Measurements from ENCODE around the gene DENND4A. TPM values are rescaled to one million over a fixed set of nuclear protein-coding genes. Genes with fewer than 3 reads are reported as not detected.
A peak's percentile ranks its signal among the peaks of the same experiment; 100 is the strongest.

The DENND4A gene
- polyA plus RNA-seq, 1 of the 3 experiments (the other 2 are of a cell fraction): 2.5 TPM

- Histone ChIP-seq H4K20me1 (ENCODE audit: insufficient read depth) (no peaks in the 10 kb centered on the region), H3K4me1 (ENCODE audit: control insufficient read depth in 1 of 2, insufficient read depth in 2 of 2, low read depth in 1 of 2, low read length in 1 of 2) (no peaks in the 10 kb centered on the region; a peak in 1 of 4 replicates), H3K36me3 (replicated peaks in 1 of 2; ENCODE audit: control insufficient read depth in 1 of 2, insufficient read depth in 2 of 2, low read length in 1 of 2) (no peaks in the 10 kb centered on the region), H3K79me2 (ENCODE audit: insufficient read depth) (no peaks in the 10 kb centered on the region), H3K27me3 (ENCODE audit: insufficient read depth) (no peaks in the 10 kb centered on the region), H3K9ac (no peak overlapping the region), H3F3A (replicated peaks; ENCODE audit: insufficient read depth) (peaks cover 5% of the 10 kb centered on the region), H3K9me2 (no peaks in the 10 kb centered on the region), H2AFZ (ENCODE audit: low read depth) (peak overlapping the region; percentile 36; the same call in 1 of the 2 replicates), H3K4me2 (no peak overlapping the region), H3K4me3 (ENCODE audit: low read depth in 2 of 2, low read length in 1 of 2) (no peak overlapping the region), H3K9me3 (no peaks in the 10 kb centered on the region), H3K27ac (ENCODE audit: low read depth in 2 of 2, low read length in 1 of 2) (no peak overlapping the region)
- DNase-seq: peak; percentile 71
- CTCF ChIA-PET: interaction anchor here (0.6 to 7.6 kb wide), 40 partner anchors 8 to 298 kb away, joined by 3 to 85 read pairs (median 4); partner anchors contain the start of genes INTS14 and RAB11A
- POLR2A ChIA-PET: interaction anchor here (0.8 kb wide), 1 partner anchor 45 kb away, joined by 3 read pairs; the partner anchor contains the start of gene RAB11A
- WGBS (ENCODE audit: low lambda C conversion rate): 69% methylated on average over 7 of the region's 7 CpGs
- TF ChIP-seq RAD21 (IDR thresholded peaks at IDR 0.05; ENCODE audit: low read length) (peak; percentile 77), SMC3 (IDR thresholded peaks at IDR 0.05; ENCODE audit: low read depth, low read length) (peak; percentile 47; the same call in 1 of the 2 replicates), NFIC (IDR thresholded peaks at IDR 0.05; ENCODE audit: borderline replicate concordance) (no peak), CTCF (IDR thresholded peaks at IDR 0.05) (peak; percentile 66)
Observed at GRCh38 chr15:65824031-65824743, 32.1 kb upstream of the DENND4A start.

- 94% methylated on average over 3 of the region's 3 CpGs for WGBS (ENCODE audit: low lambda C conversion rate)
- Histone ChIP-seq H3K36me3 (replicated peaks in 1 of 2; ENCODE audit: control insufficient read depth in 1 of 2, insufficient read depth in 2 of 2, low read length in 1 of 2) (no peaks in the 10 kb centered on the region), H4K20me1 (ENCODE audit: insufficient read depth) (no peaks in the 10 kb centered on the region), H2AFZ (ENCODE audit: low read depth) (no peak overlapping the region), H3K9me2 (no peaks in the 10 kb centered on the region), H3K4me3 (ENCODE audit: low read depth in 2 of 2, low read length in 1 of 2) (no peak overlapping the region), H3K27ac (ENCODE audit: low read depth in 2 of 2, low read length in 1 of 2) (no peak overlapping the region), H3K9ac (no peak overlapping the region), H3K79me2 (ENCODE audit: insufficient read depth) (no peaks in the 10 kb centered on the region), H3K27me3 (ENCODE audit: insufficient read depth) (no peaks in the 10 kb centered on the region), H3K9me3 (no peaks in the 10 kb centered on the region), H3K4me2 (no peak overlapping the region), H3K4me1 (ENCODE audit: control insufficient read depth in 1 of 2, insufficient read depth in 2 of 2, low read depth in 1 of 2, low read length in 1 of 2) (no peaks in the 10 kb centered on the region; a peak in 1 of 4 replicates), H3F3A (replicated peaks; ENCODE audit: insufficient read depth) (peaks cover 5% of the 10 kb centered on the region)
- ChIA-PET CTCF (interaction anchor here (0.6 to 7.6 kb wide), 3 partner anchors 18 to 227 kb away, joined by 3 to 85 read pairs (median 3); no protein-coding TSS in a partner anchor), POLR2A (no interaction called here)
- TF ChIP-seq POLR2AphosphoS5 (IDR thresholded peaks at IDR 0.05; ENCODE audit: low read depth, low read length) (no peak), NFIC (IDR thresholded peaks at IDR 0.05; ENCODE audit: borderline replicate concordance) (no peak), MAX (IDR thresholded peaks at IDR 0.05; ENCODE audit: low read depth) (no peak)
- no peak for DNase-seq
Observed at GRCh38 chr15:65822316-65822715, 30.2 kb upstream of the DENND4A start.

GRCh38 chr15:65821070-65821469 is 29.0 kb upstream of the DENND4A start:
- Histone ChIP-seq H3K79me2 (ENCODE audit: insufficient read depth) (no peaks in the 10 kb centered on the region), H3K27ac (ENCODE audit: low read depth in 2 of 2, low read length in 1 of 2) (no peak overlapping the region), H3K9me3 (no peaks in the 10 kb centered on the region), H3F3A (replicated peaks; ENCODE audit: insufficient read depth) (peaks cover 5% of the 10 kb centered on the region), H3K4me1 (ENCODE audit: control insufficient read depth in 1 of 2, insufficient read depth in 2 of 2, low read depth in 1 of 2, low read length in 1 of 2) (no peaks in the 10 kb centered on the region; a peak in 1 of 4 replicates), H3K9ac (no peak overlapping the region), H3K4me2 (no peak overlapping the region), H4K20me1 (ENCODE audit: insufficient read depth) (no peaks in the 10 kb centered on the region), H3K4me3 (ENCODE audit: low read depth in 2 of 2, low read length in 1 of 2) (no peak overlapping the region), H3K27me3 (ENCODE audit: insufficient read depth) (no peaks in the 10 kb centered on the region), H2AFZ (ENCODE audit: low read depth) (no peak overlapping the region), H3K36me3 (replicated peaks in 1 of 2; ENCODE audit: control insufficient read depth in 1 of 2, insufficient read depth in 2 of 2, low read length in 1 of 2) (no peaks in the 10 kb centered on the region), H3K9me2 (no peaks in the 10 kb centered on the region)
- TF ChIP-seq FOXJ3 (CRISPR knock-in tag; IDR thresholded peaks at IDR 0.05): no peak
- no peak for TF ChIP-seq USF1 (IDR thresholded peaks at IDR 0.05; ENCODE audit: borderline replicate concordance, low read depth)
- TF ChIP-seq FOXM1 (IDR thresholded peaks at IDR 0.05; ENCODE audit: low read depth): no peak
- TF ChIP-seq TEAD4 (IDR thresholded peaks at IDR 0.05; ENCODE audit: borderline replicate concordance, insufficient read depth): no peak
- TF ChIP-seq TAF1 (IDR thresholded peaks at IDR 0.05; ENCODE audit: borderline replicate concordance, low read depth, low read length): no peak
- TF ChIP-seq CHD2 (IDR thresholded peaks at IDR 0.05; ENCODE audit: low read length, partially characterized antibody): no peak
- no peak for TF ChIP-seq SMC3 (IDR thresholded peaks at IDR 0.05; ENCODE audit: low read depth, low read length)
- TF ChIP-seq YY1 (IDR thresholded peaks at IDR 0.05; ENCODE audit: low read depth): no peak
- POLR2A ChIA-PET: no interaction called here
- no peak for DNase-seq
- CTCF ChIA-PET: interaction anchor here (1.1 to 7.6 kb wide), 3 partner anchors 8 to 225 kb away, joined by 3 to 85 read pairs (median 6); no protein-coding TSS in a partner anchor
